Pons (tissue), 1 donor: ENCODE measurements around the gene TMEM200A.

Experiments
- DNase-seq: peaks from one replicate; pipeline ENCODE4 v3.0.0-alpha.2; 2016; ENCODE audit warnings: low spot score

Gene TMEM200A

DNA sequence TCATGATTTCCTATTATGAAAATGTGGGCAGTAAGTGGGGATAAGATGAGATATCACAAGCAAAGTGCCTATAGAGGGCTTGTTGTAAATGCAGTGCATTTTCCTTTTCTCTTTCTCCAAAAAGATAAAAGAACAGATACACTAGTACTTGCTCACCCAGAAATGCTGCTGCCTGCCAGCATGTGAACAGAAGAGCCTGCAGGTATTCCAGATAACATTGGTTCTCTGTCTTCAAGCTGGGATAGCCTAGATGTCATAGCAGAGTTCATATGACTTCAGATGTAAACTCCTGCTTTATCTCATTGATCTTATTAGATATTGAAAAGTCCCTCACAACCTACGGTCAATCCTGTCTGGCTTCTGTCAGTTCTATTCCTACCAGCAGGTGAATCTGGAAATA lies 123.7 kb downstream of the TMEM200A start:
- DNase-seq: no peak
